SW 1271 (cell line): ENCODE data around the gene RNU2-1.
"Not testable (repeated sequence)": the region's sequence is repeated elsewhere in the genome, so short reads cannot be mapped to it uniquely, and the experiment has no call there.

Experiments
- DNase-seq, 2 experiments: peaks; one replicate each; lab custom pipeline; 2025; lab: John Stamatoyannopoulos, UW

Gene RNU2-1

DNA sequence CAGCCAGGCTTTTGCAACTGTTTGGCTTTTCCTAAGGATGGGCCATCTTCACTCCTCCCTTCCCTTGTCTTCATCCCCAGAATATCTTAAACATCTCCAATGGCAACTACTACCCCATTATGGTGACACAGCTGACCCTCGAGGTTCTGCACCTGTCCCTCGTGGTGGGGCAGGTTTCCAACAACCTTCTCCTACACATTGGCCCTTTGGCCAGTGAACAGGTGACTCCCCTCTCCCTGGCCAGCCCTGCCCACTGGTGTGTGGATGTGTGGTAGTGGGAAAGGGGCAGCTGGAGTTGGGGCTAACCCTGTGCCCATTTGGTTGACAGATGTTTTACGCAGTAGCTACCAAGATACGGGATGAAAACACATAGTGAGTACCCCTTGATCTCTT, 17.4 kb downstream of the RNU2-1 start:
- no peak for DNase-seq

DNA sequence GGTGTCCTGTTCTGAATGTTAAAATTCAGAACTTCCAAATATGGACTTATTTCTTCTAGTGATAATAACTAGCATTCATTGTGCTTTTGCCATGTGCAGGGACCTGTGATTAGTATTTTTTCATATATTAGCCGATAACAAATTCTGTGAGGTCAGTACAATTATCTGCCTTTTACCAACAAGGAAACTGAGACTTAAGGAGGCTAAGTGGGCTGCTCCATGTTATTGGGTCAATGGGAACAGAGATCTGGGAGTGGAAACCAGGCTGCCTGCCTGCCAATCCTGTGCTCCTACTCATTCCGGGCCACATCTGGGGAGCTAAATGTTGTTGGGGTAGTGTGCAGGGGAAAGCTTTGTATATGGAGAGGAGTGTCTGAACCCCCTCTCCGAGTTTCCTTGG, 18.4 kb downstream of the RNU2-1 start:
- no peak for DNase-seq

DNA sequence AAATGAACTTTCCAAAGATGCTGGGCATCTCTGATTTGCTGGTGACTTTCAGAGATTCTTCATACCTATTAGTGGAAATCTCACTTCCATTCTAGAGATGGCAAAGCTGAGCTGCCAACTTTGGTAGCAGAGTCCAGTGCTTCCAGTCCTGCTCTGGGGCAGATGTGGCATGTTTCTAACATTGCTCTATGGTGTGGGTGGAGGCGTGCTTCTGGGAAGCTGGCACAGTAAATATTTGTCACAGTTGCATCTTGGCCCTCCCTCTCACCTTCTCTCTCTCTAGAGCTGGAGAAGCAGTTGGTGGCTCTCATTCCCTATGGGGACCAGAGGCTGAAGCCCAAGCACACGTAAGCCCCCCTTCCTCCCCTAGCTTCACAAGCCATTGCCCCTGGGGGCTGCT, 20.2 kb downstream of the RNU2-1 start:
- DNase-seq, result no peak

DNA sequence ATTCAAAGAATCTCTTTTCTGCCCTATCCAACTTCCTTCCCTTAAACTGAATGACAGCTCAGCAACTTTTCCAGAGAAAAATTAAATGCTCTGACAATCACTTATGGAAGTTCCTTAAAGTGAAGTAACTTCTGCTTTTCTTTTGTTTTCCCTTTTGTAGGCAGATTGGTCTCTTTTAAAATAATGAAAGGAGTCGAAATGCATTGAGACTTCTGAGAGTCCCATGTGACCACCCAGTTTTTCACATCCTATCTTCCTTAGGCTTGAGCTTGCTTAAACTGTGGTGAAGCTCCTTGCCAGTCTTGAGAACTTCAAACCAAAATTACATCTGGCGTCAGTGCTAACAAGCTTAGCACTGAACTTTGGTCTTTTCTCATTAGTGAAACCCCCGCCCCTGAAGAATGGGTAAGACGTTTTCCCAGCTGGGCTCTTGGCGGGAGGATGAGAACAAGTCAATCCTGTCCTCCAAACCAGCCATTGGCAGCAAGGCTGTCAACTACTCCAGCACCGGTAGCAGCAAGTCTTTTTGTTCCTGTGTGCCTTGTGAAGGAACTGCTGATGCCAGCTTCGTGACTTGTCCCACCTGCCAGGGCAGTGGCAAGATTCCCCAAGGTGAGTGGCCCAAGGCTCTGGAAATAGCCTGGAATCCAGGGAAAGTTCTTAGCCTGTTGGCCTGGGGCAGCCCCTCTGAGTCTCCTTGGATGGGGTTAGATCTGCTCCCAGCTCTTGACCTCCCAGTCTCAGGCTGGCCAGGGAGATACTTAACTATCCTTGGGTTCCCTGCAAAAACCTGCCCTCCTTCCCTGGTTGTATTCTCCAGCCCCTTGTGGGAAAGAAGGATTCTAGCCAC, 20.9 kb downstream of the RNU2-1 start:
- DNase-seq, result no peak

DNA sequence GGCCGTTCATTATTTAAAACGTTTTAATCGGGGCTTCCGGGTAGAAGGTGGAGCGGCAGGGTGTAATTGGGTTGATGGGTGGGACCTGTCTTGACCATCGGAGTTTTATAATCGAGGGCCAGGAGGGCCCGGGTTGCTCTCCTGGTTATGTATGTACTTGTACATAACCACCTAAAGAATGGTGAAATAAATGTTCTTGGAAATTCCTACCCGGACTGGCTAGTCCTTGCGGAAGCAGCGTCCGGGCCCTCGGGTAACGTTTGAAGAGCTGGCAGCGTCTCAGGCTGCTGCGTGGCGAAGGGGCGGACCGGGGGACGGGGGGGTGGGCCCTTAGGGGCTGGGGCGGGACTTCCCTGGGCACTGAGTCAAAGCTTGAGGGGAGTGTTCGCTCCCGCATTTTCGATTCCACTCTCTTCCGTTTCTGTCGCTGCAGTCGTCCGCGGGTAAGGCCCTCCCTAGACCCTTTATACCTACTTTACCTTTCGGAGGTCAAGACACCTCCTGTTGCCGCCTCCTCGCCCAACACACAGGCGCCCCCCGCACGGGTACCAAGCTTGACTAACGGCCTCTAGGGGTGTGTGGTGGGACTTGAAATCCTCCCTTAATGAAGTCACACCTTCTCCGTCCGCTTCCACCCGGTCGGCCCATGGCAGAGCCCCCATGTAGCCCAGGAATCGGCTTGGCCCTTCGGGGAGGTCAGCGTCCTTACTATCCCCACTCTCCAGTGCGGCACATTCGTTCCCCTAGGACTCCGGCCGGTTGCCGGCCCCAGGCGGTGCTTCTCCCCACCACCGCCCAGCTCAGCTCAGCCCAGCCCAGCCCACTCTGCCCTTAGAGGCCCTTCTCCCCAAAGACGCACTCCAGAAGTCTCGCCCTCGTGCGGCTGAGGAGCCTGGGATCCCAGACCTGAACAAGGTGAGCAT, 22.0 kb downstream of the RNU2-1 start, which contains the start of gene TMEM106A:
TMEM106A (plus strand) TSS at position 396 of the 923 bp plus-strand sequence. CDS start 1,167 bp downstream, outside the sequence.
- DNase-seq, result no peak

DNA sequence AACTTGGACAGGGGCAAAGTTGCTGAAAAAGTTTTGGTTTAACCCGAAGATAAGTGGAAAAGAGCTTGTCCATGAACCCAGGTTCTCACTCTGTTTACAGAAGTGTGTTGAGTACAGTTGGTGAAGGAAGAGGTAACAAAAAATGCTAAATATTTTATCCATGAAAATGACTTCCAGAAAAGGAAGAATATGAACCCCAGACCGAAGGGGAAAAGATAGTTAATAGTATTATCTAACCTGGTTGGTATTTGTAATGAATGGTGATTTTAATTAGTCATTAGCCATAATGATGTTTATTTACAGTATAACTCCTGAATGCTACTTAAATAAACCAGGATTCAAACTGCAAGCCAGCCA, 22.7 kb downstream of the RNU2-1 start:
- no peak for DNase-seq

DNA sequence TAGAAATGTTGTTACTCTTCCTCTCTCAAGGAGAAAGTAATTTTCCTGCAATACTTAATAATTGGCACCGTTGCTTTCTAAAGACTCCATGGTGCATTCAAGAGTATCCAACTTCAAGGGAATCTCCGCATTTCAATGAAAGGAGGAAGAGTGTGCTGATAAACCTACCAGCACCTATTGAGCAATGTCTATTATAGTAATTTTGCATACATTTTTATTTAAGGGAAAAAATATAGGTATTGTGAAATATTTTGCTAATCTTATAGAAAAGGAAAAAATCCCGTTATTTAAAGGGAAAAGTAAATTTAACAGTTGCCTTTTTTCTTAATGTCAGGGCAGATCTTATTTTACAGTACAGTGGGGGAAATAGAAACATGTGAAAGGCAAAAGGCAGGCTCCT, 23.2 kb downstream of the RNU2-1 start:
- no peak for DNase-seq

DNA sequence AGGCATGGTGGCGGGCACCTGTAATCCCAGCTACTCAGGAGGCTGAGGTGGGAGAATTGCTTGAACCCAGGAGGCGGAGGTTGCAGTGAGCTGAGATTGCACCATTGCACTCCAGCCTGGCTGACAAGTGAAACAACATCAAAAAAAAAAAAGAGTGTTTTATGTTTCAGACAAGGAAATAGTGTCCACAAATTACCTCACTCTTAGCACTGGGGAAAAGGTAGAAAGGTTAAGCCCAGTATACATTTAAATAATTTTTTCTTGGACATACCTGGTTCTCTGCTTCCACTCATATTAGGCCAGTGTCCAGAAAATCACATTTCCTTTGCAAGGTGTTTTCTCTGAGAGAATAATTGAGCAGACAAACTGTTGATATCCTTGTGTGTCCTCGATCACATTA, 30.8 kb downstream of the RNU2-1 start:
- not testable (repeated sequence) for DNase-seq

DNA sequence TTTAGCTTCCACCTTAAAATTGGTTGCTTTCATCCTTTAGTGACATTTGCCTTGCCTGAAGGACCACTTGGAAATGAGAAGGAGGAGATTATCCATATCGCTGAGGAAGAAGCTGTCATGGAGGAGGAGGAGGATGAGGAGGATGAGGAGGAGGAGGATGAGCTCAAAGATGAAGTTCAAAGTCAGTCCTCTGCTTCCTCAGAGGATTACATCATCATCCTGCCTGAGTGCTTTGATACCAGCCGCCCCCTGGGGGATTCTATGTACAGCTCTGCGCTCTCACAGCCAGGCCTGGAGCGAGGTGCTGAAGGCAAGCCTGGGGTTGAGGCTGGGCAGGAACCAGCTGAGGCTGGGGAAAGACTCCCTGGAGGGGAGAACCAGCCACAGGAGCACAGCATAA, 33.6 kb downstream of the RNU2-1 start:
- DNase-seq, result no peak

DNA sequence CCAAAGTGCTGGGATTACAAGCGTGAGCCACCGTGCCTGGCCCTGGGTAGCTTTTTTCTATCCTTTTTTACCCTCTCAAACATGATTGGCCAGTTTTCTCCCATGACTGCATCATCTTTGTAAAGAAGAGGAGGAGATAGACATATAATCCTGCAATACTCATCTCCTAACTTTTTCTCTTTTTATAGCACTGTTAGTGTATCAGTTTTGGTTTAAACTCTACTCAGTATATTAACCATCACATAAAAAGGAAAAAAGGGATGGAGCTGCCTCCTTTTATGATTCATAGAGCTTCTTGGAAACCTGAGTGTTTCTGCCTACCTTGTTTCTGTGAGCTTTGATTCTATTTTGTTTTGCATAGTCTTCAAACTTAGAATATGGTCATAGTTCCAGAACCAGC, 34.1 kb downstream of the RNU2-1 start:
- DNase-seq, result no peak

DNA sequence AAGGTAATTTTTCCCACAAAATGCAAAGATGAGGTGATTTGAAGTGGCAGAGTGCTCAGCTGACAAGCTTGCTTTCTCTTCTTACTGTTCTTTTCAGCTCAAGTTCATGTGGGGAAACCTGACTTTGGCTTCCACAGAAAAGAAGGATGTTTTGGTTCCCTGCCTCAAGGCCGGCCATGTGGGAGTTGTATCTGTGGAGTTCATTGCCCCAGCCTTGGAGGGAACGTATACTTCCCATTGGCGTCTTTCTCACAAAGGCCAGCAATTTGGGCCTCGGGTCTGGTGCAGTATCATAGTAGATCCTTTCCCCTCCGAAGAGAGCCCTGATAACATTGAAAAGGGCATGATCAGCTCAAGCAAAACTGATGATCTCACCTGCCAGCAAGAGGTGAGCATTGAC, 40.5 kb downstream of the RNU2-1 start:
- no peak for DNase-seq

DNA sequence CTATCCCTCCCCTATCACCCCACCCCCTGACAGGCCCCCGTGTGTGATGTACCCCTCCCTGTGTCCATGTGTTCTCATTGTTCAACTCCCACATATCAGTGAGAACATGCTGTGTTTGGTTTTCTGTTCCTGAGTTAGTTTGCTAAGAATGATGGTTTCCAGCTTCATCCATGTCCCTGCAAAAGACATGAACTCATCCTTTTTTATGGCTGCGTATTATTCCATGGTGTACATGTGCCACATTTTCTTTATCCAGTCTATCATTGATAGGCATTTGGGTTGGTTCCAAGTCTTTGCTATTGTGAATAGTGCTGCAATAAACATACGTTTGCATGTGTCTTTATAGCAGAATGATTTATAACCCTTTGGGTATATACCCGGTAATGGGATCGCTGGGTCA, 47.1 kb downstream of the RNU2-1 start:
- DNase-seq, result not testable (repeated sequence)

DNA sequence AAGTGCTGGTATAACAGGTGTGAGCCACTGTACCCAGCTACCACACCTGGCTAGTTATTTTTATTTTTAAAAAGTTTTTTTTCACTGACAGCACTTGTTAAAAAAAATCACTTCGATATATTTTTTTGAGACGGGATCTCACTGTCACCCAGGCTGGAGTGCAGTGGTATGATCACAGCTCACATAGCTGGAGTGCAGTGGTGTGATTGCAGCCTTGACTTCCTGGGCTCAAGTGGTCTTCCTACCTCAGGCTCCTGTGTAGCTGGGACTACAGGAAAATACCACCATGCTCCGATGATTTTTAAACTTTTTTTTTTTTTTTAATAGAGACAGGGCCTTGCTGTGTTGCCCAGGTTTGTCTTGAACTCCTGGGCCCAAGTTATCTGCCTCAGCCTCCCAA, 49.9 kb downstream of the RNU2-1 start:
- DNase-seq, result no peak
